Stimulated activated CD4-positive, alpha-beta T cell treated with anti-CD3 and anti-CD28 coated beads, Interleukin-4, amount 100 ng/mL, for 1 hour (primary cell): ENCODE measurements around the gene DXO.
"Not testable (repeated sequence)": the region's sequence is repeated elsewhere in the genome, so short reads cannot be mapped to it uniquely, and the experiment has no call there.

Experiments
- DNase-seq: peaks from one replicate; pipeline ENCODE4 v3.0.0-alpha.2; 2020

DXO gene

DNA sequence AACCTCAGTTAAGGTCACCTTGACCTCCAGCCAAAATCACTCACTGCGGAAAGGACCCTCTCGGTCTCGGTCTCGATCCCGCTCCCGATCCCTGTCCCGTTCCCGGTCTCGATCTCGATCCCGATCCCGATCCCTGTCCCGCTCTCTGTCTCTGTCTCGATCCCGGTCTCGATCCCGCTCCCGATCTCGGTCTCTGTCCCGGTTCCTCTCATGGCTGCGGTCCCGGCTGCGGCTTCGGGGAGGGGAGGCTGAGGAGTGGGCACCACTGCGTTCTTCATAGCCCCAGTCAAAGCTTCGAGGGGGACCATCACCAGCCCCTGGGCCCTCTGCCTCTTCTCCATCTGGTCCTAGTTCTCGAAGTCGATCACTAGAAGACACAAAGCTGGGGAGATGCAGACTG lies 17.4 kb downstream of the DXO start:
- no peak for DNase-seq

- no peak for DNase-seq
Observed at GRCh38 chr6:31952890-31953289, 19.0 kb downstream of the DXO start.

- peak; percentile 44 for DNase-seq
Observed at GRCh38 chr6:31952140-31952805, 19.7 kb downstream of the DXO start.

DNA sequence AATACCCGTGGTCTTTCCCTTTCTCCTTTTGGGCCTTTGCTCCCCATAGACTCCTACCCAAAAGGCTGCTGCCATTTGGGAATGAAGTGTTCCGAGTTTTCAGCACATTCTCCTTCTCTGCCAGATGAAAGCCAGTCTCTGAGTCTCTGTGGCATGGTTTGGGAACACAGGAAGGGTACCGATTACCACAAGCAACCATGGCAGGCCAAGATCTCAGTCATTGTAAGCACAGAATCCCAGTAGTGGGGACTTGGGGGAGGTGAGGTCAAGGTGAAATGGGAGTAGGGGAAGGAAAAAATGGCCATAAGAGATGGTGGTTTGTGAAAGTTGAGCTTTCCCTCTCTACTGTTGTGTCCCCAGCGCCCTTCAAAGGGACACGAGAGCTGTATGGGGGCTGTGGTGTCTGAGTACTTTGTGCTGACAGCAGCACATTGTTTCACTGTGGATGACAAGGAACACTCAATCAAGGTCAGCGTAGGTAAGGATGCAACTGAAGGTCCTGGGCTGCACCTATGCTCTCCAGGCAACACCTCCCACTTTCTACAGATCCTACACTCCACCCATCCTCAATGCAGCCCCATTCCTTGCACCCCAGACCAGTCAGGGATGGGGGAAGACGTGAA lies 21.9 kb downstream of the DXO start:
- no peak for DNase-seq

DNA sequence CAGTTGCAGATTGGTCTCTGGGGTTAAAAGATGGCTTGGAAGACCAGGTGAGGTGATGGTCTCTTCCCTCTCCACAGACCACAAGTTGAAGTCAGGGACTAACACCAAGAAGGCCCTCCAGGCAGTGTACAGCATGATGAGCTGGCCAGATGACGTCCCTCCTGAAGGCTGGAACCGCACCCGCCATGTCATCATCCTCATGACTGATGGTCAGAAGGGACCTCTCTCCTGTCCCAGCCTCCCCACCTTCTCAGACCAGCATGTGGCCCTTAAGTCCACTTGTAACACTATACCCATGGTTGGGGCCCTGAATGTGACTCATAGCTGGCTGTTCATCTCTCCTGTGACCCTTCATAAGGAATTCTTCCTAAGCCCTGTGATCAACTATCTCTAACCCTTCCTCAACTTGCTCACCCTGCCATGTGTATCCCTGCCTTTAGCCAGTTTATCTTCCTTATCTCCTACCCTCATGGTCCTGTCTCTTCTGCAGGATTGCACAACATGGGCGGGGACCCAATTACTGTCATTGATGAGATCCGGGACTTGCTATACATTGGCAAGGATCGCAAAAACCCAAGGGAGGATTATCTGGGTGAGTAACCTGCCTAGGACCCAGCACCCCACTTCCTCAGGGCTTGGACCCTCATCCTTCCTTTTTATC lies 23.1 kb downstream of the DXO start:
- no peak for DNase-seq

DNA sequence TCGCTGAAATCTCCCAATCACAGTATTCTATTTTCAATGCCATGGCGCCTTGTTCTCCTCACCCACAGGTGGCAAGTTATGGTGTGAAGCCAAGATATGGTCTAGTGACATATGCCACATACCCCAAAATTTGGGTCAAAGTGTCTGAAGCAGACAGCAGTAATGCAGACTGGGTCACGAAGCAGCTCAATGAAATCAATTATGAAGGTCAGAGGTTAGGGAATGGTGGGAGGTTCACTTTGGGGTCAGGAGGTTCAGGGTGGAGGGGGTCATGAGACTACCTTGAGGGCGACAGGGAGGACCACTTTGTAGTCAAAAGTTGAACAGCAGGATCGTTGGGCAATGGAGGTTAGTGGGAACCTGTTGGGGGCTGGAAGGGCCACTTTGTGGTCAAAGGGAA lies 23.6 kb downstream of the DXO start:
- no peak for DNase-seq

DNA sequence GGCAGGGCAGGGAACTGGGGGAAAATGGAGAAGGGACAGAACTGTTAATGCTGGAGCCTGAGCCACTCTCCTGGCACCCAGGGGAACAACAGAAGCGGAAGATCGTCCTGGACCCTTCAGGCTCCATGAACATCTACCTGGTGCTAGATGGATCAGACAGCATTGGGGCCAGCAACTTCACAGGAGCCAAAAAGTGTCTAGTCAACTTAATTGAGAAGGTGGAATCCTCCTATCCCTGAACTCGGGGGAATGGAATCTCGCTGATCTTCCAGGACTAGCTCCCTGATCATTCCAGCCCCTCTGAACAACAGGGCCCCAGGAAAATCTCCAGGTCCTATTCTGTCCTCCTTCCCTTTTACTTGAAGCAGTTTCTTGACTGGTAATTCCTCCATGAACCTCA lies 24.1 kb downstream of the DXO start:
- no peak for DNase-seq

- DNase-seq, result no peak
Observed at GRCh38 chr6:31947070-31947675, 24.8 kb downstream of the DXO start.

GRCh38 chr6:31946370-31946885 lies 25.5 kb downstream of the DXO start:
- no peak for DNase-seq

DNA sequence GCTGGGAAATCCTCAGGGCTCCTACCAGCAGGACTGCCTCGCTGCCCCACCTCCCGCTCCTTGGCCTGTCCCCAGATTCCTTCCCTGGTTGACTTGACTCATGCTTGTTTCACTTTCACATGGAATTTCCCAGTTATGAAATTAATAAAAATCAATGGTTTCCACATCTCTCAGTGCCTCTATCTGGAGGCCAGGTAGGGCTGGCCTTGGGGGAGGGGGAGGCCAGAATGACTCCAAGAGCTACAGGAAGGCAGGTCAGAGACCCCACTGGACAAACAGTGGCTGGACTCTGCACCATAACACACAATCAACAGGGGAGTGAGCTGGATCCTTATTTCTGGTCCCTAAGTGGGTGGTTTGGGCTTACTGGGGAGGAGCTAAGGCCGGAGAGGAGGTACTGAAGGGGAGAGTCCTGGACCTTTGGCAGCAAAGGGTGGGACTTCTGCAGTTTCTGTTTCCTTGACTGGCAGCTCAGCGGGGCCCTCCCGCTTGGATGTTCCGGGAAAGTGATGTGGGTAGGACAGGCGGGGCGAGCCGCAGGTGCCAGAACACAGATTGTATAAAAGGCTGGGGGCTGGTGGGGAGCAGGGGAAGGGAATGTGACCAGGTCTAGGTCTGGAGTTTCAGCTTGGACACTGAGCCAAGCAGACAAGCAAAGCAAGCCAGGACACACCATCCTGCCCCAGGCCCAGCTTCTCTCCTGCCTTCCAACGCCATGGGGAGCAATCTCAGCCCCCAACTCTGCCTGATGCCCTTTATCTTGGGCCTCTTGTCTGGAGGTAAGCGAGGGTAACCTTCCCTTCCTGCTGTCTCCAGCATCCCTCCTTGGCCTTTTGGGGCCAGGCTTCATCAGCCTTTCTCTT lies 26.2 kb downstream of the DXO start, which contains the start of gene CFB:
TSS of gene CFB (plus strand) at position 589 of the 863 bp plus-strand sequence. CDS start at position 716, 127 bp downstream.
- no peak for DNase-seq

GRCh38 chr6:31945154-31945506 lies 26.8 kb downstream of the DXO start:
- DNase-seq, result no peak

DNA sequence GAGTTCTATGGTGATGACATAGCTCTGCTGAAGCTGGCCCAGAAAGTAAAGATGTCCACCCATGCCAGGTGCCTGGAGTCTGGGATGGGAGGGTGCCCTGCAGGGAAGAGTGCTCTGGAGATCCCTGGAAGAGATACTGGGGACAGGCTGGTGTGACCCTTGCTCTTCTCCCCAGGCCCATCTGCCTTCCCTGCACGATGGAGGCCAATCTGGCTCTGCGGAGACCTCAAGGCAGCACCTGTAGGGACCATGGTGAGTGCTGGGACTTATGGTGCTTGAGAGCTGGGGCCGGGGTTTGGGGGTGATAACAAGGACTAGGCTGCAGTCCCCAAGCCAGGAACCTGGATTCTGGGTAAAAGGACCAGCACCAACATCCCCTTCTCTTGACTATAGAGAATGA lies 28.2 kb downstream of the DXO start:
- DNase-seq, result no peak

GRCh38 chr6:31940256-31940664 lies 31.7 kb downstream of the DXO start:
- no peak for DNase-seq

DNA sequence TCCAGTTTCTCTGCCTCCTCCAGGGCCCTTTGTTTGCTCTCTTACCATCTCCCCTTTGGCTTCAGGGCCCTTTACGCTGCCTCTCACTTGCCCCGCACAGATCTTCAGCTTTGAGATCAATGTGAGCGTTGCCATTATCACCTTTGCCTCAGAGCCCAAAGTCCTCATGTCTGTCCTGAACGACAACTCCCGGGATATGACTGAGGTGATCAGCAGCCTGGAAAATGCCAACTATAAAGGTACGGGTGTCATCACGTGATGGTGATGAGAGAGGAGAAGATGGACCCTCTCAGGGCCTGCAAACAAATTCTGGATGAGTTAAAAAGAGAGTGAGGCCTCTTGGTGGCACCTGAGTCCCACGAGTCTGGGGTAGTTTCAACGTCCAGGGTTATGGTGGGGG lies 36.1 kb downstream of the DXO start:
- DNase-seq, result no peak

GRCh38 chr6:31935021-31935420 lies 36.9 kb downstream of the DXO start:
- no peak for DNase-seq

- no peak for DNase-seq
Observed at GRCh38 chr6:31933537-31933936, 38.4 kb downstream of the DXO start.

DNA sequence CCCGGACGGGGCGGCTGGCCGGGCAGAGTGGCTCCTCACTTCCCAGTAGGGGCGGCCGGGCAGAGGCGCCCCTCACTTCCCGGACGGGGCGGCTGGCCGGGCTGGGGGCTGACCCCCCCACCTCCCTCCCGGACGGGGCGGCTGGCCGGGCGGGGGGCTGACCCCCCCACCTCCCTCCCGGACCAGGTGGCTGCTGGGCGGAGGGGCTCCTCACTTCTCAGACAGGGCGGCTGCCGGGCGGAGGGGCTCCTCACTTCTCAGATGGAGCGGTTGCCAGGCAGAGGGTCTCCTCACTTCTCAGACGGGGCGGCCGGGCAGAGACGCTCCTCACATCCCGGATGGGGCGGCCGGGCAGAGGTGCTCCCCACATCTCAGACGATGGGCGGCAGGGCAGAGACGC lies 39.8 kb downstream of the DXO start:
- not testable (repeated sequence) for DNase-seq

DNA sequence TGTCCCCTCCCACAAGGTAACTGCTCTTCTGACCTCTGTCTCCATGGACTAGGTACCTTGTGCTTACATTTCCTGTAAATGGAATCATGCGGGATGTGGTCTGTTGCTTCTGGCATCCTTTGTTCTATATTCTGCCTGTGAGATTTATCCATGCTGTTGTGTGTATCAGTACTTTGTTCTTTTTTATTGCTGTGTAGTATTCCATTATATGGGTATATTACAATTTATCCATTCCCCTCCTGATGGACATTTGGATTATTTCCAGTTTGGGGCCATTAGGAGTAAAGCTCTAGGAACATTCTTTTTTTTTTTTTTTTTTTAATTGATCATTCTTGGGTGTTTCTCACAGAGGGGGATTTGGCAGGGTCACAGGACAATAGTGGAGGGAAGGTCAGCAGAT lies 41.0 kb downstream of the DXO start:
- DNase-seq, result no peak

DNA sequence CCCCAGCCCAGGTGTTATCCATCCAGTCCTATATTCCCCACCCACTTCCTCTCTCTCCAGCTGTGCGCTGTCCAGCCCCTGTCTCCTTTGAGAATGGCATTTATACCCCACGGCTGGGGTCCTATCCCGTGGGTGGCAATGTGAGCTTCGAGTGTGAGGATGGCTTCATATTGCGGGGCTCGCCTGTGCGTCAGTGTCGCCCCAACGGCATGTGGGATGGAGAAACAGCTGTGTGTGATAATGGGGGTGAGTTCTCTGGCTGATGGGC lies 43.3 kb downstream of the DXO start:
- no peak for DNase-seq

GRCh38 chr6:31927863-31928671 lies 43.9 kb downstream of the DXO start:
- DNase-seq, result no peak

GRCh38 chr6:31927242-31927862 lies 44.6 kb downstream of the DXO start, which contains the start of gene C2:
Gene C2 (plus strand): TSS chr6:31927717. CDS start chr6:31927753, 36 bp downstream.
- DNase-seq, result no peak

GRCh38 chr6:31922942-31923341 lies 49.0 kb downstream of the DXO start:
- DNase-seq, result peak; percentile 15
